Activated T-cell treated with anti-CD3 and anti-CD28 coated beads, Interleukin-2, amount 50 U/mL, for 48 hours (primary cell): Measurements from ENCODE around the gene TMEM30B.

Experiments
- DNase-seq, 2 experiments: peaks; one replicate each; pipeline ENCODE4 v3.0.0-alpha.2; 2020

TMEM30B gene

DNA sequence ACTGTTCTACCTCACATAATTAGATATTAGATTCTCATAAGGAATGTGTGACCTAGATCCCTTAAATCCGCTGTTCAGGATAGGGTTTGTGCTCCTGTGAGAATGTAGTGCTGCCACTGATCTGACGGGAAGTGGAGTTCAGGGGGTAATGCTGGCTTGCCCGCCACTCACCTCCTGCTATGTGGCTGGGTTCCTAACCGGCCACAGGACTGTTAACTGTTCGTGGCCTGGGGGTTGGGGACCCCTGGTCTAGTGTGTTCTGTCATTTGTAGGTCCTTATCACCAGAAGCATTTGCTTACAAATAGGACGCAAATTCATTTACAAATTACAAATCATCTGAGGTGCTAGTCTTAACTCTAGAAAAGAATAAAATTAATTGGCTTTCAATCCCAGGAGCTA lies 16.4 kb upstream of the TMEM30B start:
- DNase-seq: no peak

DNA sequence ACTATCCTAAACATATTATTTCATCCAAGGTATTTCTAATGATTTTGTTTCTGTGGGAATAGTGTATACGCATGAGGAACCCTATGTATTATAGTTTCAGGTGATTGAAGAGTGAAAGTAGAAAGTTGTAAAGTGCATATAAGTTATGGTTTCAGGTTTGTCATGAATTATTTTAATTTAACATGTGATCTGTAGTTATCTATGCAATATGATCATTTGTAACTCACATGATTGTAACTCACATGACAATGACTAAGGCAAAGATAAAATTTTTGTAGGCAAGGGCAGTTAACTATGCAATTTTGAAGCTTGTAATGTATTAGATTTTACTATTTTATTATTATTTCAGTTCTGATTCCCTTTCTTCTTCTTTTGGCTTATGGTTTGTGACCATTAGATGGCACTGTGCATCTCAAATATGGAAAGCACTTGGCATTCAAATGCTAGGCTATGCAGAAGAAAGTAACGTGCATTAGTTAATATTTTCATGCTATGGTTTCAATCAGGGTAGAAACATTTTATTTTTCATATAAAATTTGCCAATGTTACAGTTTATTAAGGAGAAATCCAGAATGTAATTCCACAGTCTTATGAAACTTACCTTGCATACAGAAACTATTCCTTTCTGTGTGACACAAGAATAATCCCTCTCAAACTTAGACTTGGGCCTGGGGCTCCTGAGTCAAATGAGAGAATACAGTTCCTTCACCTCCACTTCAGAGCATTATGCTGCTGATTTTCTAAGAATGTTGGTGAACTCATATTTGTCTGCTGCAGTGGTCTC lies 15.8 kb upstream of the TMEM30B start:
- no peak for DNase-seq

DNA sequence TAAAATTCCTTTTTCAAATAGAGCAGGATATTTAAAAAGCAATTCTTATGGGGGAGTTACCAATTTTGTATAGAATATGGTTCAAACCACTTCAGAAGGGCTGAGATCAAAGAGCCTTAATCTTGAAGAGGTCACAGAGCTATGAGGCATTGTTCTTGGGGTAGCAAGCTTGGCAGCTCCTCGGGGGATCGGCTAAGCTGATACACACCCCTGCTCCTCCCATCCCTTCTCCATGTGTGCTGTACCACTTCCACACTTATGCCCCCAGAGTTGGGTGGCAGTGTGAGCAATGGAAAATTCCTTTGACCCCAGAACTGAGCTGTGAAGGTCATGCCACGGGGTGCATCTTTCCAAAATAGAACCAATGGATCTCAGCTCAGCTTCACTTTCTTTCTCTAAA lies 15.0 kb upstream of the TMEM30B start:
- no peak for DNase-seq

DNA sequence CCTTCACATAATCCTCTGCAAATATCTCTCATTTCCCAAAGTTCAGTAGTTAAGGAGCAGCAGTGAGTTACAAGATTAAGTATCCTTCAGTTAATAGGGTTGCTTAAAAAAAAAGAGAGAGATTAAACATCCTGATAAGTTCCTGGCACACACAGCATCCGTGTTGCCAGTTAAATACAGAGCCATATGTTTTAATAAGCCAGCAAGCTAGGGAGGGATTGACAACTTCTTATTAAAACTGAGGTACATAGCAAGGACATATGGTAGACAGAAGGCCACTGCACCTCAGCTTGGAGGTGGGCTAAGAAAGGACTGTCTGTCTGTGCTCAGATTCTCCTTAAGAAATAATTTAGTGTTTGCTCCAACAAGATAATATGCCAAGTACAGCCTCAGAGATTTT lies 9.6 kb upstream of the TMEM30B start:
- no peak for DNase-seq

DNA sequence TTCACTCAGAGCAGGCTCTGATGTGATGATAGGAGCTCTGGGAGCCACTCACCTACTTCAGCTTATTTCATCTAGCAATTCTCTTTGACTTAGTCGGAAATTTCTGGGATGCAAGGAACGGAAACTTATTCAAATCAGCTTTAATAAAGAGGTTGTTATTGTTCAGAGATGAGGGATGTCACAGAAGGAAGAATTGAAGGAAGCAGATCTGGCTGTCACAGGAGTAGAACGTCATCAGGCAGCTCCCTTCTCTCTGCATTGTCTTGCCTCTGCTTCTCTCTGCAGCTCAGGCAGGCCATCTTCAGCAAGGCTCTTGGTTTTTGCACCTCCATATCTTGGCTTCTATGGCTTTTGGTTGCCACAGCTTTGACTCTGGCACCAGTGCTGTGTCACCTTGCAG lies 7.6 kb upstream of the TMEM30B start:
- DNase-seq: no peak

DNA sequence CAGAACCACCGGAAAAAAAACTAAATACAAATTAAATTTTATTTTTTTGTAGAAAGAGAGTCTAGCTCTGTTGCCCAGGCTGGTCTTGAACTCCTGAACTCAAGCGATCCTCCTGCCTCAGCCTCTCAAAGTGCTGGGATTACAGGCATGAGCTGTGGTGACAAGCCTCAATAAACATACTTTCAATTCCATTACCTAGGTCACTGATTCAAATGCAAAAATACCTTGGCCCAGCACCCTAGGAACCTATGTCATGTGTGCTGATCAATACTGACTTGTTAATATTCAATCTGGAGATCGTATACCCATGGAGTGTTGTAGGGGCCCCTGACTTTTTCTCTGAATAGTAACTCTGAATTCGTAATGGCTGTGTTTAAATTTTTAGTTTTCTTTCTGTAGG lies 7.1 kb upstream of the TMEM30B start:
- DNase-seq: no peak

DNA sequence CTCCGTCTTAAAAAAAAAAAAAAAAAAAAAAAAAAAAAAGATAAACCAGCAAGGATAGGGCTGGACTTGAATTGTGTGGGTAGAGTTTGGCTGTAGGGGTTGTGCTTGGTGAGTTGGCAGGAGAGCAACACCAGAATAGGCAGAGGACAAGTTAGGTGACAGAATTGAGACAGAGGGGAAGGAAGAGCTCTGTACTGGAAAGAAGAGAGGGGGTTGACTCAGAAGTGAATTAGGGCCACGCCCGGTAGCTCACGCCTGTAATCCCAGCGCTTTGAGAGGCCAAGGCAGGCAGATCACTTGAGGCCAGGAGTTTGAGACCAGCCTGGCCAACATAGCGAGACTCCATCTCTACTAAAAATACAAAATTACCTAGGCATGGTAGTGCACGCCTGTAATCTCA lies 6.1 kb upstream of the TMEM30B start:
- DNase-seq: no peak

DNA sequence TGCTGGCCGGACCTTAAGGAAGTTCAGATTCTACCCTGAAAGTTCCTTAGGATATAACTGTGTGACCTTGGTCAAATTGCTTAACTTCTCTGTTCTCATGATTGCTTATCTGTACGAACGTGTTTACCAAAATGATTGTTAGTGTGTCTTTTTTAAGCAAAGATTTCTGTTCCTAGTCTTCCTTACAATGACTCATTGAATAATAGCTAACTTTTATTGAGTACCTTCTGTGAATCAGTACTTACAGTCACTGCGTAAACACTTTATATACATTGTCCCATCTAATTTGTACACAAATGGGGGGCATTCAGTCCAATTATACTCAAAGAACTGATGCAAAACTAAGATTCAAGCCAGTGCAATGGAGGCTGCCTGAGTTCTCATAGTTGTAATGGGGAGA lies 4.2 kb upstream of the TMEM30B start:
- no peak for DNase-seq

DNA sequence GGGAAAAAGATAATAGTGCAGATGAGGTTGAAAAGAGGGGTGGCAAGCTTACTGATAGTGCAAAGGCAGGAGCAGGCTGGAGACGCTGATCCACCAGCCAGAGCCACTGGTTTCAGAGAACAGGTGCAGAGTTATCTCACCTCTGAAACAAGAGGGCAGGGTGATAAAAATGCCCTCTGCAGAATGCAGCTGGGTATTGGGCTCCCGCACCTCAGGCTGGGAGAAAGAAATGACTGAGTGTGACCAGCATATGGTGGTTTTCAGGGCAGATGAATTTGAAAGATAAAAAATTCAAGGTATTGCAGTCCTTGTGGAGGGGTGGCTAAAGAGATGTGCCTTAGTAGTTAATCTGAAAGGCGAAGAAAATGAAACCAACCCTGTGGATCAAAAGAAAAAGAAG lies 2.9 kb upstream of the TMEM30B start:
- DNase-seq: no peak

DNA sequence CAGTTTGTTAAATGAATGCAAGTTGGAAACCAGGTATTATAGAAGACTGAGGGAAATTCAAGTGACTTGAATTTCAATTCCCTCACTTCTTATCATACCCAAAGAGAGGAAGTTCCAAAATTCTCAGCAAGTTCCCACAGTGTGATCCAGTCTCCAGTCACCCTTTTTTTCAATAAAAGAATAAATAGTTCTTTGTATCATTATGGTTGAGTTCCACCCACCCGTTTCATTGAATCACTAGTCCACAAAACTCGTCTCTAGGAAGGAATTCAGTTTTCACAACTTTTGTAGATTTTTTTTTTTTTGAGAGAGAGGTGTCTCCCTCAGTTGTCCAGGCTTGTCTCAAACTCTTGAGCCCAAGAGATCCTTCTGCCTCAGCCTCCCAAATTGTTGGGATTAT lies 1.6 kb upstream of the TMEM30B start:
- DNase-seq: no peak

DNA sequence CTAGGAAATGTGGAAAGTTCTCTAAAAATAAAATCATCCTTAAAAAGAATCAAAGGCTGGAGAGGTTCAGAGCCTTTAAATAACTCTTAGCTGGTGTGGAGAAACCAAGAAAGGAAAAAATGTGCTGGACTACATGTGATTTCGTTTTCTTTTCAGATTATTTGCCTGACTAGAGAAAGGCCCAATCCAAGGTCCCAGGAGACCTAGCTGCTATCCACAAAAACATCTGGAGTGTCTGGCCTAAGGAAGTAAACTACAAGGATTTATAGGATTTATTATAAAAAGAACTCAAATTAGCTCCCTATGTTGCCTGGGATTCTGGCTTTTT lies 774 bp upstream of the TMEM30B start:
- DNase-seq: no peak

DNA sequence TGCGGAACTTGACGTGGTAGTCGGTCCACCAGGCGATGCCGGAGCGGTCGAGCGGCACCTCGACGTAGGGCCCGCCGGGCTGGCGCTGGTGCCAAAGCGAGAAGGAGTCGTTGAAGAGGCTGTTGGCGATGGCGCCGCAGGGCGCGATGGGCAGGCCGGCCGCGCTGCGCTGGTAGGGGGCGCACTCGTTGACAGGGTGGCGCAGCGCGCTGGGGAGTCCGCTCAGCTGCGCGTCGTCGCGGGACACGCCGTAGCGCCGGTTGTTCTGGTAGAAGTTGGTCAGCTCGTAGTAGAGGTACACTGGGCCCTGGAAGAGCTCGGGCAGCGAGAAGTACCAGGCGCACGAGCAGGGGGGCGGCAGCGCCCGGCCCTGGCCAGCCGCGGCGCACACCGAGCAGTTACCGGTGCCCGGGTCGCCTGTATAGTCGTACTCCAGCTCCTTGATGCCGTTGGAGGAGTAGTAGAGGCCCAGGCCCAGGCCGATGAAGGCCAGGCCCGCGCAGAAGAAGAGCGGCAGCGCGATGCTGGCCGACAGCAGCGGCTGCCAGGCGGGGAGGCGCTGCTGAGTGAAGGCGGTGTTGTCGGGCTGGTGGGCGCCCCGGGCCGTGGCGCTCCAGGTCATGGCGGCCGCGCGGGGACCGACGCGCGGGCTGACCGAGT lies 482 bp downstream of the TMEM30B start:
- peak; percentile 86 to 88 for DNase-seq

DNA sequence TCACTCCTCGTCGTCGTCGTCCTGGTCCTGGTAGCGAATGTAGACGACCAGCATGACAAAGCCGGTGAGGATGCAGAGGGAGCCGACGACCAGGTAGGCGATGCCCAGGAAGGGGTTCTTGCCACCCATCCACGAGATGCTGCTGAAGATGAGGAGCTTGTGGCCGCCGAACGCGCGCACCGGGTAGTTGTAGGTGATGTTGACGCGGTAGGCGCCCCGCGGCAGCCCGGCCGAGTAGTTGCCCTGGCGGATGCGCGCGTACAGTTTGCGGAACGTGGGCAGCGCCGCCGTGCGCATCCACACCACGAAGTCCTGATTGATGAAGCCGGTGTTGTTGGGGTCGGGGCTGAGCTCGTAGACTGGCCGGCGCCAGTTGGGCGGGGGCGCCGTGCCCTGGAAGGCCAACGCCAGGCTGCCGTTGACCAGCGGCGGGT lies 1.0 kb downstream of the TMEM30B start:
- DNase-seq: no peak

DNA sequence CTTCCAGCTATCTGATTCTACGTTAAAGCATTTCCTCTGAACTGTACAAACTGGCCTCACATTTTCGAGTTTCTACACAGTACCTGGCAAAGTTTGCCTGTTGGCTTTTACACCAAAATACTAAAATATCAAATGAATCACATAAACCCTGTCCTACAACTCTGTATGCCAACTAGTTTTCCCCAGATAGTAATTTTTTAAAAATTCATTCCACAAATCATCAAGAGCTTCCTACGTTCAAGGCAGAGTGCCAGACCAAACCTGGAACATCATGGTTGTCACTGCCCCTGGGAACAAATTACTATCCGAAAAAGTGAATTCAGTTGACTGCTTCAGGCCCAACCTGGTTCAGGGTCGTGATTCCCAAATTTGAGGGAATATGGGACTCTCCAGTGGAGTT lies 2.1 kb downstream of the TMEM30B start:
- DNase-seq: no peak

DNA sequence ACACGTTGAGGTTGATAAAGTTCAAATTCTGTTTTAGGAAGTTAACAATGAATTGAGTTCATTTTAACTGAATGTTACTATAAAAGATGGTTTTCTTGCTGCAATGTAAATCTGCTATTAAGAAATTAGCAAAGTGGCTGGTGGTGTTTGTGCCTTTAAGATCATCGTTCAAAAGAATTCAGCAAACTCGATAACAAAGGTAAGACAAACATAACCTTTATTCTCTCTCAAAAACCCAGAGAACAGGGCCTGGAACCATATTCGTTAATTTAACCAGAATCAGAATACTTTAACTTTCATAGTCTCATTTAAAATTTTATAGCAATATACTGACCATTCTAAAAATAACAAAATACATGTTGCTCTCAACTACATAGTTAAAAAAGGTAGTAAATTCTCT lies 3.4 kb downstream of the TMEM30B start:
- DNase-seq: no peak

DNA sequence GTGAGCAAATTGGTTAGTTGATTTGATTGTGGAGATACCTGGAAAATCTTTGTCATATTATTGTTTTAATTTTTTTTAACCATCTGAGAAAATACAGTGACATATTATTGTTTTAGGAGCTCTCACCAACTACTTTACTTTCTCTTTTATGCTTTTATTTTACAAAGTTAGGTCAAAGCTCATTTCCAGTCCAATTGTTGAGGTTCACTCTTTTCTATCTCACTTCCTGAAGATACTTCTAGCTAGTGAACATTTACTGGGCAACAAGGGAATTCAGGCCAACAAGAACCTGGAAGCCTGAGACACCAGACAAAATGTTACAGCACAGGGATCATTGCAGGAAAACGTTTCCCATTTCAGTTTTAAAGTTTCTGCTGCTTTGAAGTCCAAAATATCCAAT lies 3.9 kb downstream of the TMEM30B start:
- DNase-seq: no peak

DNA sequence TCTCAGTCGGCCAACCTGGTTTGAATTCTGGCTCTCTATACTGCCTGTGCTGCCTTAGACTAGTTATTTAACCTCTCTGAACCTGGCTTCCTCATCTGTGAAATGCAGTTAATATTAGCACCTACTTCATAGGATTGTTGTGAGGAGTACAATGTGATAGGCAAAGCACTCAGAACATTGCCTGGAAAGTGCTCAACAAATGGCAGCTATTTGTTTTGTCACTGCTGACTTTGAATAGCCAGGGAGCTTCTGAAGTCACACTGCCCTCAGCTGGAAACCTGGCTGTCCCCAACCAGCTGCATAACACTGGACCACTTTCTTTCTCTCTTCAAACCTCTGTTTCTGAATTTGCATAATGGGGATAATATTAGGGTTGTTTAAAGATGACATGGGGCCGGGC lies 9.6 kb downstream of the TMEM30B start:
- no peak for DNase-seq

DNA sequence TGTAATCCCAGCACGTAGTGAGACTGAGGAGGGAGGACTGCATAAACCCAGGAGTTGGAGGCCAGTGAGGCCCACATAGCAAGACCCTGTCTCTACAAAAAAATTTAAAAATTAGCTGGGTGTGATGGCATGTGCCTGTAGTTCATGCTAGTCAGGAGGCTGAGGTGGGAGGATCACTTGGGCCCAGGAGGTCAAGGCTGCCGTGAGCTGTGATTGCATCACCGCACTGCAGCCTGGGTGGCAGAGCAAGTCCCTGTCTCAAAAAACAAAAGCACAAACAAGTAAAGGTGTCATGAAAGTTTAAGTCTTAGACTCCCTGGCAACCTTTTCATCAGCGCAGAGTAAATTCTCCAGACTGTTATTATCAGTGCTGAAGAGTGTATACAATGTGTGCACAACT lies 10.4 kb downstream of the TMEM30B start:
- DNase-seq: no peak

DNA sequence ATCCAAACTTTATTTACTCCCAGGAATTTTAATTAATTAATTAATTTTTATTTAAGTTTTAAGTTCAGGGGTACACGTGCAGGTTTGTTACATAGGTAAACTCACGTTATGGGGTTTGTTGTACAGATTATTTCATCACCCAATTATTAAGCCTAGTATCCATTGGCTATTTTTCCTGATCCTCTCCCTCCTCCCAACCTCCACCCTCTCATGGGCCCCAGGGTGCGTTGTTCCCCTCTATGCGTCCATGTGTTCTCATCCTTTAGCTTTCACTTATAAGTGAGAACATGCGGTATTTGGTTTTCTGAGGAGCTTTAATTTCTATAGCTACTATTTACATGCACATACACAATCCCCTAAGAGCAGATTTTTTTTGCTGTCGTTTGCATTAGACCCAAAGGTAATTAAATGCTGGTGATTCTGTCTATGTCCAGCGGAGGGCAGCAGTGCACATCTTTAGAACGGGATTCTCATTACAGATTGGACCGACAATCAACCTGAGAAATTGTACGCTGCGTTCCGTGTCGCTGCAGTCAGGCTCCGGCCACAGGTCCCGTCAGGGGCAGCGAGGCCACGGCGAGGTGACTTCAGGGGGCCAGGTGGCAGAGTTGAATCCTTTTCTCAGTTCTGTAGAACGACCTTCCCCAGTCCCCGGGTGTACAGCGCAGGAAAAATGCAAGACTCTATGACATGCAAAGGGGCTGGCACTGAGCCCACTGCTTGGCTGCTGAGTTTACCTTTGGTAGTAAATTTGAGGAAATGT lies 11.6 kb downstream of the TMEM30B start:
- DNase-seq: peak; percentile 85 to 87

DNA sequence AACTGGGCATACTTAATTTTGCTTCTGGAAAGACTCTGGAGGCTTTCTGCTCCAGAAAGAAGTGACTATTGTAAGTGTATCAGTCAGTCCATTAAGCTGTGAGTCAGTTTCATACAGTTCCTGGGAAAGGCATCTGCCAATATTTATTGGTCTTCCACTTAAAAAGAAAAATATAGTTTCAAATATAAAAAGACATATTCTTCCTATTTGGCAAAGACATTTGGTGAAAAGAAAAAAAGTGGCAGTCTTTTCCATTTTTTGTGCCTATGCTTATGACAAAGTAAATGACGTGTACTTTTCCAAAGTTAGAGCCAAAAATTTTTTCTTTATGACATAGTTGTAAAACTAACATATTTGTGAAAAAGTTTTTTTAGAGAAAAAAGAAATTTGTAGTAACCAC lies 12.3 kb downstream of the TMEM30B start:
- DNase-seq: no peak

DNA sequence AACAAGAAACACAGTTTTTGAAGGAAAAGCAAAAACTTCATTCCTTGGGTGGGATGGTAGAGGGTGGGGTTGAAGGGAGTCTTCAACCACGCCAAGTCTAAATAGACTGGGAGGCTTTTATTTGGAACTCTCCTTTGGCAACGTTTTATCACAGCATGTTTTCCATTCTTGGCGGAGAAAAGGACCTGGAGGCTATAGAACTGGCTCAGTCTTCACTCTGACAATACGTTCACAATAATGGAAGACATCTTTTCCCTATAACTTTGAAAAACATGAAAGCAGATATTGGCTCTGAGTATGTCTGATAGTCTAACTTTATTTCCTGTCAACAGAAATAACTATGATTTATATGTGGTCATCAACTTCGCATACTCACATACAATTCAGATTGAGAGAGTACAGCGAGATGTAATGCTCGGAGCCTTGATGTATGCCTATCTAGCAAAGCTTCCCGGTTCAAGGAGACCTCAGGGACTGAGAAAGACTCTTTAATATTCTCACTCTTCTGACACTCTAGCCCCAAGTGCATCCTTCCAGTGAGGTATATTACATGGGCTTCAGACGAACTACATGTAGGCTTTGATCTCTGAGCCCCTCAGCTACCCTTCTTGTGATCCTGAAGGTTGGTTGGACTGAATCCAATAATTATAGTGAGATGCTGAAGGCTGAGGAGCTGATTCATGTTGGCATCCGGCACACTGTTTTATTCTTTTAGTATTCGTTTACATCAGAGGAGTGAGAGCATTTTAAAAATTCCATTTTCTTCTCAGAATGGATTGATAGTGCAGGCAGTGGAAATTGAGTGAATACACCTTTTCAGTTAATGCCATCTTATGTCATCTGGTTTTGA lies 14.0 kb downstream of the TMEM30B start:
- DNase-seq: no peak

DNA sequence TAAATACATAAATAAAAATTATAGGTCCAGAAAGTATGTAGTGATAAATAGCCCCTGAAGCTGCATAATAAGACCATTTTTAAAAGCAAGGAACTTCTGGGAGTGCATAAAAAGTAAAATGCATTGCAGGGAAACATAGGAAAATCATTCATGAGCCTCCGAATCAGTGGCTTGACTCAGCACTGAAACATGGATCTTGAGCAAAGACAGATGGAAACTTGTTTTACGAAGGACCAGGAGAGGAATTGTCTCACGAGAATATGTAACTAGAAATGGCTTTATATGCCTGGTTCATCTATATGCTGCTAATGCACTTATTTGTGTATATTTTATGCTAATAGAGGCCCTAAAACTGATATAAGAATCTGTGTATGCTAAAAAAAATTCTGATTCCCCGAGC lies 14.7 kb downstream of the TMEM30B start:
- DNase-seq: no peak

DNA sequence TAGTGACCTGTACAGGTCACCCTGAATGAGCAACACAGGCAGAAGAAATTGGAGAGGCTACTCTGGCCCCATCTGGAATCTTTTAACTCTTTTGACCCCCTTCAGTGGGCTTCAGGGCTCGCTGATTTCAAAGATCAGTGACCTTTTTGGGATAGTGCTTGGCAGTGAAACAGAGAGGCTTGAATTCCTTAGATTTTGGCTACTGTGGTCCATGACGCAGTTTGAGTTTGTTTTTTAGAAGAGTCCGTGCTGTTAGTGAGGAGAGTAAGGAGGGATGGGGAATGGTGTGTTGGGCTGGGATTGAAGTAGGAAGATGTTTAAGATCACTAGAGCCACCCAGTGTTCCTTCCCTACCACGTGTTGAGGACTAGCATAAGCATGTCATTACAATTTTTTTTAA lies 16.5 kb downstream of the TMEM30B start:
- no peak for DNase-seq
